DMS53 treated with DMSO at 0.1 percent for 48 hours (cell line): ENCODE data around the gene CROCC.
"Not testable (repeated sequence)": the region's sequence is repeated elsewhere in the genome, so short reads cannot be mapped to it uniquely, and the experiment has no call there.

Source experiments
- DNase-seq: peaks from one replicate; lab custom pipeline; 2025; ENCODE audit not compliant: unreplicated experiment; lab: John Stamatoyannopoulos, UW

Gene CROCC

DNA sequence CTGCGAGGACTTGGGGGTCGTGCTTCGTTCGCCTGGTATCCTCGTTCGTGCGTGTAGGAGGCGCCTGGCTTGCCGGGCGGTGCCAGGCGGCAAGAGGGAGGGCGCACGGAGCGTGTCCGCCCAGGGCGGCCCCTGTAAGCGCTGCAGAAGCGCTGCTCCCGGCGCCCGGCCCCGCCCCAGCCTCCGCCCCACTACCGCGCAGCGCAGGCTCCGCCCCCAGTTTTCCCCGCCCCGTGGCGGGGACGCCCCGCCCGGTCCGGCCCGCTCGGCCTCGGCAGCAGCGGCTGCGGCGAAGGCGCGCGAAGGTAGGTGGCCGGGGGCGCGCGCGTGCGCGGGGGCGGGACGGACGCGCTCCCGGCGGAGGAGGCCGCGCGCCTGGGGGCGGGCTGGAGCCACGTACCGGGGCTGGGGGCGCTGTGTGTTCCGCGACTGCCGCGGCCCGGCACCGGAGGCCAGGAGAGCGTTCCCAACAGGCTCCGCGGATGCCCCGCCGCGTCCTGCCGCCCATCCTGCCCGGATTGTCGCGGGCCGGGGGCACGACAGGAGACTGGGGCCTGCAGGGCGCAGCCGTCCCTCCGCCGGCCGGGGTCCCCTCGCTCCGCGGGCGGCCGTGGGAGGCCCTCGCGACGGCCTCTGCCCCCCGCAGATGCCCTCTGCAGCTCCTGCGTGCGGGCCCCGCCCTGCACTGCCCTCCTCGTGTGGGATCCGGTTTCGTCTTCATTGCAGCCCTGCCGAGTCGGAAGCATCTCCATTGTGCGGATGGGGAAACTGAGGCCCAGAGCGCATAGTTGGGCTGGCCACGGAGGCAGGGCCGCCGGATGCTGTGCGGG is 7.7 kb upstream of the CROCC start:
- peak; percentile 70 for DNase-seq

DNA sequence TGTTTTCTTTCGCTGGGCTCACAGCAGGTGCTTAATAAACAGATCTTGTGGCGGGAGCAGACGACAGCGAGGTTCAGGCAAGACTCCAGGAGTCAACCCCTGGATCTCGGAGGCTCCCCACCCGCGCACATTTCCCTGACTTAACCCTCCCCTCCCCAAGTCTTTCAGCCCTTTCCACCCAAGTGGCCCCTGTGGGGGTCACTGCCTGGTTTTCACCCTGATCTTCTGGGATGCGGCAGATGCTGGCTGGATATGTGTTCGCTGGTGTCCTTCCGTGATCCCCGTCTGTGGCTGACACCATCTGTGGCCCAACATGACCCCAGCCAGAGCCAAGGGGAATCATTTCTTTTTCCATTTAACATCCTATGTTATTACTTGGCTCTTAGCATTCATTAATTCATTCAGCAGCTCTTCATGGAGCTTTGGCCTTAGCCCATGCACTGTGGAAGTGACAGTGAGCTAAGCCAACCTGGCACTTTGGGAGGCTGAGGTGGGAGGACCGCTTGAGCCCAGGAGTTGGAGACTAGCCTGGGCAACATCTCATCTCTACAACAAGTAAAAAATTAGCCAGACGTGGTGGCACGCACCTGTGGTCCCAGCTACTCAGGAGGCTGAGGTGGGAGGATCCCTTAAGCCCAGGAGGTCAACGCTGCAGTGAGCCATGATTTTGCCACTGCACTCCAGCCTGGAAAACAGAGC is 6.7 kb upstream of the CROCC start:
- not testable (repeated sequence) for DNase-seq

DNA sequence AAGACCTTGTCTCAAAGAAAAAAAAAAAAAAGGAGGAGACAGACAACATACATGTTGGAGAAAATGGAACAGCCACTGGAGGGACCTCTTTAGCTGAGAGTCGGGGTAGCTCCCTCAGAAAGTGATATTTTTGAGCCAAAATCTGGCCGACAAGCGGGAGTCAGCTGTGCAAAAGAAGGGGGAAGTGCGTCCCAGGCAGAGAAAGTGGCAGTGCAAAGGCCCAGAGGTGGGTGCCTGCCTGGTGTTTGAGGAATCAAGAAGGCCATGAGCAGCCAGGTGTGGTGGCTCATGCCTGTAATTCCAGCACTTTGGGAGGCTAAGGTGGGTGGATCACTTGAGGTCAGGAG is 6.1 kb upstream of the CROCC start:
- no peak for DNase-seq

DNA sequence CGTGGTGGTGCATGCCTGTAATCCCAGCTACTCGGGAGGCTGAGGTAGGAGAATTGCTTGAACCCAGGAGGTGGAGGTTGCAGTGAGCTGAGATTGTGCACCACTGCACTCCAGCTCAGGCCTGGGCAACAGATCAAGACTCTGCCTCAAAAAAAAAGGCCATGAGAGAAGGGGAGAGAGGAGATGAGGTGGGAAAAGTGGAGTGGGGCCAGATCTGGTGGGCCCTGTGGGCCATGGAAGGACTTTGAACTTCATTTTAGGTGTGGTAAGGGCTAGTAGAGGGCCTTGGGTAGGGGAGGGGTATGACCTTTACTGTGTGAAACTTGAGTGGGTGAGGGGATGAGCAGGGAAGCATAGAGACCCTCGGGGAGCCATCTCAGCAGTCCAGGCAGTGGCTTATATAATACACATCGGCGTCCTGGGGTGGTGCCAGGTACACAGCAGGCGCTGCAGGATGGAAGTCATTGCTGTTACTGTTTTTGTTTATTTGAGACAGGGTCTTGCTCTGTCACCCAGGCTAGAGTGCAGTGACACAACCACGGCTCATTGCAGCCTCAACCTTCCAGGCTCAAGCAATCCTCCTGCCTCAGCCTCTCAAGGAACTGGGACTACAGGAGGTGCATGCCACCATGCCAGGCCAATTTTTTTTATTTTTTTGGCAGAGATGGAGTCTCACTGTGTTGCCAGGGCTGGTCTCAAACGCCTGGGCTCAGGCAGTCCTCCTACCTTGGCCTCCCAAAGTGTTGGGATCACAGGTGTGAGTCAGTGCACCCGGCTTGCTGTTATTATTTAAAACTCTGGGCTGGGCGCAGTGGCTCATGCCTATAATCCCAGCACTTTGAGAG is 5.5 kb upstream of the CROCC start:
- DNase-seq, result not testable (repeated sequence)

DNA sequence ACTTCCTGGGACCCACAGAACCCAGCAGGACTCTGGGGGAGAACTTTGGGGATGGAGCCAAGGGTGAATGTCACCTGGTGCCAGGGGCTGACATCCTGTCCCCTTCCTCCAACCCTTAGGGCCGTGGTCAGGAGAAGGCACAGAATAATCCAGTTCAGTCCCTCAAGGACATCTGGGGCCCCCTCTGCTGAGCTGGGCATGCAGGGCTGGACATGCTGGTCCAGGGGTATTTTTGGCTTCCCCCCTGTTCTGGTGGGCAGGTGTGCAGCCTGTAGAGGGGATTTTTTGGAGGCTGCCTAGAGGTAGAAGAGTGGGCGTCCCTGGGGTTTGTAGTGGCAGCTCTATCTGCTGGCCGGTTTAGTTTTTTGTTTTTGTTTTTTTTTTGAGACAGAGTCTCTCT is 3.4 kb upstream of the CROCC start:
- DNase-seq, result no peak

DNA sequence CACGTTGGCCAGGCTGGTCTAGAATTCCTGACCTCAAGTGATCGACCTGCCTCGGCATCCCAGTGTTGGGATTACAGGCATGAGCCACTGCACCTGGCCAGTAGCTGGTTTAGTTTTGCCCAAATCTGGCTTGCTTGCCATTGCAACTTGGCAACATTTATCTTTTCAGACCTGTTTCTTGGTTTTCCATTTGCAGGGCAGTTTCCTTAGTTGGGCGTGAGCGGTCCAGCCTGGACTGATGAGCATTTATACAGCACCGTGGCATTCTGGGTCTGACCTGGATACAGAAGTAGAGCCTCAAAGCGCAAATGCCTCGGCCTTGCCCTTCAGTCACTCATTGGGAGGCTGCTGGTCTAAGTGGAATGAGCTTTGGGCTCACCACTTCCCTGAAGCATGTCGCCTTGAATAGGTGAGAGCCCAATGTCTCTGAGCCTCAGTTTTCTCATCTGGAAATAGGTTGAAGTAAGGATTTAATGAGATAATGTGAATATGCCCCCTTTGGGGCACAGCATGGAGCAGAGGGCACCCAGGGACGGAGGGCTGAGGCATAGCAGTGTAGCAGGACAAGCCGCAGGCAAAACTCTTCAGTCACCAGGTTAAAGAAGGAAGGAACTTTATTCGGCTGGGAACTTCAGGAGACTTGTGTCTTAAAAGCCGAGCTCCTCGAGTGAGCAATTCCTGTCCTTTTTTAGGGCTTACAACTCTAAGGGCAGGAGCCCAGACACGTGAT is 2.6 kb upstream of the CROCC start:
- DNase-seq, result not testable (repeated sequence)

DNA sequence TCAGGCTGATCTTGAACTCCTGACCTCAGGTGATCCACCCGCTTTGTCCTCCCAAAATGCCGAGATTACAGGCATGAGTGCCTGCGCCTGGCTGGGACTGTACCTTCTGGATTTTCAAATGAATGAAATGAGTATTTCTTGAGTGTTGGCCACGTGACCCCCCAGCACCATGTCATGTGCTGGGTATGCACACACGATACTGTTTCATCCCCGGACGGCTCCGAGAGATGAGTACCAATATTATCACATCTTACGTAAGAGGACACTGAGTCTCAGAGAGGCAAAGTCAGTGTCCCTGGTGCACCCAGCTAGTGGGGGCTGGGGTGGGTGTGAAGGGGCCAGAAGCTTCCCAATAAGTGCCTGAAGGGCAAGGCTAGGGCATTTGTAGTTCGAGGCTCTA is 780 bp upstream of the CROCC start:
- DNase-seq, result no peak

DNA sequence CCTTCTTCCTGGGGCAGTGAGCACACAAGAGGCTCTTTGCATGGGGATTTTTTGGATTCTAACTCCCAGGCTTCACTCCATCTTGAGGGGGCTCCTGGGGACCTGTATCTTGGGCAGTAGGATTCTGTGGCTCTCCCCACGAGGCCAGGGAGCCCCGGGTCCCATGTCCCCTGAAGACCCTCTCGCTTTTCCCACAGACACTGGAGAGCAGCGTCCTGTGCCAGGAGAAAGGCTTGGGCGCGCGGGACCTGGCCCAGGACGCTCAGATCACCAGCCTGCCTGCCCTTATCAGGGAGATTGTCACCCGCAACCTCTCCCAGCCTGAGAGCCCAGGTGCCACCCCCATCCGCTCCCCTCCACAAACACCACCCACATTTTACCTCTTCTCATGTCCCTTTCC is 735 bp downstream of the CROCC start:
- DNase-seq, result no peak

DNA sequence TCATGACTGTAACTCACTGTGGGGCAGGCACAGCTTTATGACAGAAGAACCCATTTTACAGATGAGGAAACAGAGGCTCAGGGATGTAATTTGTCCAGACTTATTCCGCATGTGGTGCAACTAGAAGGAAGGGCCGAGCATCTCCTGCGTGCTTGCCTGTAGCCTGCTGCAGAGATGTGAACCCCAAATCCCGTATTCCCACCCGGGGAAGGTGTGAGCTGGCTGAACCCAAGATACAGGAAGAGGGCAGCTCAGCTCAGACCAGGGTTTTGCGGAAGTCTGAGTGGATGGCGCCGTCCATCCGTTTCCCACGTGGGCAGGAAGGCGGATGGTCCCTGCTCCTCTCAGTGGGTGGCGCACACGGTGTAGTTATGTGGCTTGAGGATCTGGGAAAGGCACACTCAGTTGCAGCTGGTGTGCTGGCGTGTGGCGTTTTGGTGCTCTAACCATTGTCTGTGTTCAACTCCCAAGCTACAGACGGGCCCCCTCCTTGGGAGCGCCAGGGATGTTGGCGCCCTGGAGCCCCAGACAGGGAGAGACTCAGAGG is 1.2 kb downstream of the CROCC start:
- DNase-seq, result no peak

DNA sequence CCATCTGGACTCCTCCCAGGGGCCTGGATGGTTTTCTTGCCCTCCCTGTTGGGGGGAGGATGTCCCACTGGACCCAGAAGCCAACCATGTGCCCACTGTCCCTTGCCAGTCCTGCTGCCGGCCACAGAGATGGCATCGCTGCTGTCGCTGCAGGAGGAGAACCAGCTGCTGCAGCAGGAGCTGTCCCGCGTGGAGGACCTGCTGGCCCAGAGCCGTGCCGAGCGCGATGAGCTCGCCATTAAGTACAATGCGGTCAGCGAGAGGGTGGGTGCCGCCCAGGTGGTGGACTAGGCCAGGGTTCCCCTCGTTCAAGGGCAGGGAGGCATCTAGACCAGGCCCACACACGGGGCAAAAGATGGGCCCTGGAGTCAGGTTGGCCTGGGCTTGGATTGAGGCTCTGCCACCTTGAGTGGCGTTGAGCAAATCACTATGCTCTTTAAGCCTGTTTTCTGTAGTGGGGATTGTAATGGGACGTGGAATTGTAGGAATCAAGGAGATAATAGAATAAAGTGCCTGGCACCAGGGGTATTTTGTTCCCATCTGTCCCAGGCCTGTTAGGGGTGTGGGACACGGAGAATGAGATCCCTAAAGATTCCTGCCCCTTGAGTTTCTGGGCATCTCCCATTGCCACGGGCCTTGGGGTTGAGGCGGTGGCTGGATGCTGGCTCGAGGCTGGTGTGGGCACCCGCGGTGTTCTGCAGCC is 2.6 kb downstream of the CROCC start:
- no peak for DNase-seq

DNA sequence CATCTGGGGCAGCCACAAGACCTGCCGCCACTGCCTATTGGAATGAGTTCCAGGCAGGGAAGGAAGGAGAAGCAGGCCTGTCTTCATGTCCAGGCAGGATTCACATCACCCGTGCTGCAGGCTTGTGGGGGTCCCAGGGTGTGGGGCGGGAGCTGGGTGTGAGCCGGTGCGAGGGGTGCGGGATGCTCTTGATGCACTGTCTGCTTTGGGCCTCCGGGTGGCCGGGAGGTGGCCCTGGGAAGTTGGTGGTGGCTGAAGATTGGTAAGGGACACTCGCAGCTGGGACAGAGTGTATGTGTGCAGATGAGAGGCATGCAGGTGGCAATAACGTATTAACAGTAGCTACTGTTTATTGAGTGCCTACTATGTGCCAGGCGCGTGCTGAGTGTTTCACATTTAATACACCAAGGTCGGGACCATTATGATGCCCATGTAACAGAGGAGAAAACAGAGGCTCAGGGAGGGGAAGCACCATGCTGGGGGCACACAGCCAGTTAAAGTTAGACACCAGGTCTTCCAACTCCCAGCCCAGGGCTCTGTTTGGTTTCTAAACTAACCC is 3.3 kb downstream of the CROCC start:
- no peak for DNase-seq

DNA sequence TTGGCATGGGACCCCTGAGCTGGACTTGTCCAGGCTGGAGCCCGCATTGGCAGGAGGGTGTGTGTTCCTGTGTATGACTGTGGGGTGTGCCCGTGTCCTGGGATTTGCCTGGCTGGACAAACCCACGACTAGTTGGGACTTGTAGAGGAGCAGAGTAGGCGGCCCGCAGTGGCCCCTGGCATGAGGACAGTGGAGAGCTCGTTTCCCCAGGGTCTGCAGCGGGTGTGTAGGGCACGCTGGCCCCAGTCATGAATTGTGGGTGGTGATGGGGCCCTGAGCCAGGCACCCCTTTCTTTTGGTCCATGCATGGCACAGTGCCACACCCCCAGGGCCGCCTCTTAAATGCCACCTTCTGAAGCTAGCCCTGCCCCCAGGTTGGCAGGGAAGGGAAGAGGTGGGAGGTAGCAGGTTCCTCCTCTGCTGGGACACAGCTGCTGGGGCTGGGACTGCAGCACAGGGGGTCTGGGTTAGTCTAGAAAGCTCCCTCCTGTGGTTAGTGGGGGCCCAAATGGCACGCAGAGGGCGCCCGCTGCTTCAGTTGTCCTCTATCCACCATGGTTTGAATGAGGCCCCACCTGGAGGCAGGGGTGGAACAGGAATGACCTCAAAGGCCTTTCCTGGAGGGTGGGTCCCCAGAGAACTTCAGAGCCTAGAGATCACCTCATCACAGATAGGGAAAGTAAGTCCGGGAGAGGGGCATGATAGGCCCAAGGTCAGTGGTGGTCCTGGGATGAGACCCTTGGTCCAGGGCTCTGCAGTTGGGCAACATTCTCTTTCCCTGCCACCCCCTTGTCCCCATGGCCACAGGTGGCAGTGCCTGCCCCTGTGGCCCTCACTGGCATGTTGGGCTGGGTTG is 4.1 kb downstream of the CROCC start:
- no peak for DNase-seq

DNA sequence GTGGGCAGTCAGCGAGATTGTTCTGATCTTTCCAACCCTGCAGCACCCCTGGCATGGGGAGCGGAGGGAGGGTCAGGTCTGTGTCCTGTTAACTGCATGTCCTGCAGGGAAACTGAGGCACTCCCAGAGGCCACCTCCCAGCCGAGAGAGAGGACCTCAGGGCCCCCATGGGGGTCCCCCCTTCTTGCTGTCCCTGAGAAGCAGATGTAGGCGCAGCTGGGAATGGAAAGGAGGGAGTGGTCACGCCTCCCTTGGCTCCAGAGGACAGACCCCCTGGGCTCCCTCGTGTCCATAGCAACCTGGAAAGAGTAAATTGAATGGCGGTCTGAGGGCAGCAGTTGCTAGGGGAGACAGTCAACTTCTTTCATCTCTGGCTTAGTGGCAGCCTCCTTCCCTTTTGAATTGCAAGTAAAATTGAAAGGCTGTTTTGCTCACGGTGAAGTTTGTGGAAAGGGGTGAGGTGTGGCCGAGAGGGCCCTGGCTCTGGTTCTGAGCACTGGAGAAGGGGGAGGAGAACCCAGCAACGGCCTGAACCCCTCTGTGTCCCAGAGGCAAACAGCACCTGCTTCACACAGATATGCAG is 4.9 kb downstream of the CROCC start:
- DNase-seq, result no peak

DNA sequence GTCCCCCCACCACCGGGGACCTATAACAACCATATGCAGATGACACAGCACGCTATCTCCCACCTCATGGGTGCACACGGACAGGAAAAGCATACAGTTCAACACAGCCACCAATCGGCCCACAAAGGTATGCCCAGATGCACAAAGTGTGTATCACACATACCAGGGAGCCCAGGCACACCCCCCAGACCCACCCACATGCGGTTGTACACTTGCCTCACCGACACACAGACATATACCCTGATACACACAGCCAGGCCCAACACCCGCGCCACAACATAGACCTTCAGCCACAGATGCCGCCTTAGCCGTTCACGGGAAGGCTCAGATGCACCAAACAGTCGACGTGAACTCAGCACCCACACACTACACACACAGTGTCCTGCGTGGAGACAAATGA is 5.5 kb downstream of the CROCC start:
- DNase-seq, result no peak

DNA sequence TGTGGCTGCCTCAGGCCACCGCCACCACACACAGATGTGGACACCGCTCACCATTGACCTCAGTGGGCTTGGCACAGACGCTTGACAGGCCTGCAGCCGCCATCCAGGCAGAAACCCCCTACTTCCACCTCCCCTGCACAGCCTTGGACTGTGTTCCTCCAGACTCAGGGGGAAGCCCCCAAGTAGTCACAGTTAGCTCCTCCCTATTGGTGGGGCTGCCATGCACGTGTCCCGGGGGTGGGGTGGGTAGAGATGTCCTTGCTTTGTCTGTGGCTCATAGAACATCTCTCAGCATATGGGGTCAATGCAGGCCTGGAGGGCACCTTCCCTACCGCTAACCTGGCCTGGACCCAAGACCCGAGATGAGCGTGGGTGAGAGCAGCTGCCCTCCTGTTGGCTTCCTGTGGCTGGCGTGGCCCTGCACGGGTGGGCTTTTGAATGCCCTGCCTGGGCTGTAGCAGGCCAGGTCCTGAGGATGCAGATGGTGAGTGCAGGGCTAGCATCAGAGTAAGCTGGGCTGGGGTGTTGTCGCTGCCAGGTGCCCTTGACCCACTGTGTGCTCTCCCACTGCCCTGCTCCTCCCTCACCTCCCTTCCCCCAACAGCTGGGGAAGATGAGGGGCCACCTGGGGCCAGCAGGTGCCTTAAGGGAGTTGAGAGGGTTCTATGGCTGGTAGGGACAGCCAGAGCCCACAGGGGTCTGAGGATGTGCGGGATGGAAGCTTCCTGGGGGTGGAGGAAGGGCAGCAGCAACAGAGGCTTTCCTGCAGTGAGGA is 6.2 kb downstream of the CROCC start:
- DNase-seq, result no peak

DNA sequence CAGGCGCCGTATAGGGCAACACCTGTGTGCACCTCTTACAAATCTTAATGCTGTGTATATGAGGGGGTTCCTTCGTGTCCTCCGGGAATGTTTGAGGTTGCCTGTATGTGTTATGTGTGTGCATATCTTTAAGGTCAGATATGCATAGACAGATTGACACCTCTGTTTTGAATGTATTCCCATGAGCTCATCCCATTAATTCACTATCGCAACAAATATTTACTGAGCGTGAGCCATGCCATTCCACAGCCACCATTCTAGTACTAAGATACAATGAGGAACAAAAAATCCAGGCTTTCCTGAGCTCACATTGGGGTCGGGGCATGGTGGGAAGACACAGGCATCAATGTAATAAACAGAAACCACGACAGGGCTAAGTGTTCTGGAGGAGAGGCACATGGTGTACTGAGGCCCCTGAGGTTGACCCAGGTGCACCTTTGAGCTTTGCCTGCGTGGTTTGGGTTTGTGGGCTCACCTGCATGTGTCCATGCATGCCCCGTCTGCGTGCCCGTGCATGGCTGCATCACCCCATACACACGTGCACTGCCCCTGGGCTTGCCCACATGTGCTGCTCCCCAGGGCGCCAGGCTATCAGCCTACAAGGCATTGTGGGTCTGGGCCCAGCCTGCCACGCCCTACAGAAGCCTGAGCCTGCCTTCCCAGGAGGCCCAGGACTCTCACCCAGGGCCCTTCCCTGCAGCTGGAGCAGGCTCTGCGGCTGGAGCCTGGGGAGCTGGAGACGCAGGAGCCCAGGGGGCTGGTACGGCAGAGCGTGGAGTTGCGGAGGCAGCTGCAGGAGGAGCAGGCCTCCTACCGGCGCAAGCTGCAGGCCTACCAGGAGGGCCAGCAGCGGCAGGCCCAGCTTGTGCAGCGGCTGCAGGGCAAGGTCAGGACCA is 7.7 kb downstream of the CROCC start:
- not testable (repeated sequence) for DNase-seq
